HG03095 (cell line): Measurements from ENCODE around the gene HTR3D.
"Not testable (repeated sequence)": the region's sequence is repeated elsewhere in the genome, so short reads cannot be mapped to it uniquely, and the experiment has no call there.

ENCODE experiments used
- ATAC-seq: cut with Tn5 transposase; IDR thresholded peaks from one replicate; pipeline ENCODE4 v1.9.1; 2021; ENCODE audit warnings: moderate library complexity; ENCODE audit not compliant: unreplicated experiment

HTR3D gene

DNA sequence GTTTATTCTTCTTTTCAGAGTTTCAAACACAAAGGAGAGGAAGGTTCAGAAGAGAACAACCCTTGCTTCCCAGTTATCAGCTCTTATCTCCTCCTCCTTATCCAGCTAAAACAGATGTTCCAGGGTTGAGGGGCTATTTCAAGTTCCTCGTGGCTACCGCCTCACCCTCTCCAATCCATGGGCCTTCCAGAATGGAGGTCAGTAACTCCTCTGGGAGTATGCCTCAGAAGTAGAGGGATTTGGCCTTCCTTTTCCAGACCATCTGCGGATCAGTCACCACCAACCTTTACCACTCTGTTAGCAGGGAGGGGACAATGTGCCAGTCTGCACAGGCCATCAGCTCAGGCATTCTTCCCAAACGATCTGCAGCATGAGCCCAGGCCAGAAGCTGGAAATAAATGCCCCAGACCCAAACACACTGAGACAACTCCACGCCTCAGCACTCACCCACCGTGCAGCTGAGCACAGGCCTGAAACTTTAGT, 36.1 kb downstream of the HTR3D start:
- ATAC-seq = no peak

DNA sequence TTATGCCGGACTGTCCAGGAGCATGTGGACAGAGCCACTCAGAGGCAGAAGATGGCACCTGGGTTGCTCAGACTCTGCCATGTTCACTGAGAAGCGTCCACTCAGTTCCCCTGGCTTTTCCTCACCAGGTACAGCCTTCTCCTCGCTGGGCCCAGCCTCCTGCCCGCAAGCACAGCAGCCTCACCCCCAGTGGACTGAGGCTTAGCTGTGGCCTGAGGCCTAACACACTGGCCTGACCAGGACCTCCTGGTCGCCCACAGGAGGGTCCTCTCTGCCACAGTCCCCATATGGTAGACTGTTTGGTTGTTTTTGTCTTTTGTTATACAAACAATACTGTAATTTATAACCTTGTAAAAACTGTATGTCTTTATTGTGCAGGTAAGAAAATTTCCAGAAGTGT, 36.8 kb downstream of the HTR3D start:
- ATAC-seq = no peak

GRCh38 chr3:184071142-184071541, 39.6 kb downstream of the HTR3D start:
- not testable (repeated sequence) for ATAC-seq

DNA sequence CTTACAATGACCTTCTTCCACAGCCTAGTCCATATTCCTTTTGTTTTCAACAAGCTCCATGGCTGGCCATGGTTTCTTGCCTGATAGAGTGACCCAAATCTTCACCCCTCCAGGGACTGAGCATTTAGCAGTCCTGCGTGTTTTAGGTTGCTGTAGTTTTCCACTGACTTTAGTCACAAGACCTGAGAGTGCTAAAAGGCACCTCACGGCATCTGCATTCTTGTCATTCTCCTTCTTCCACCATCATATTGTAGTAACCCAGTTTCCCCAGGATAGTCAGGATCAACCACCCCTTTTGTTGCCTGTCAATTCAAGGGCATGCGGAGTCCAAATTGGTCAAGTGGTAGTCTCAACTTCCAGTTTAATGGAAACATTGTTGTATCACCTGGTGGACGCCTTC, 42.1 kb downstream of the HTR3D start:
- ATAC-seq = no peak

DNA sequence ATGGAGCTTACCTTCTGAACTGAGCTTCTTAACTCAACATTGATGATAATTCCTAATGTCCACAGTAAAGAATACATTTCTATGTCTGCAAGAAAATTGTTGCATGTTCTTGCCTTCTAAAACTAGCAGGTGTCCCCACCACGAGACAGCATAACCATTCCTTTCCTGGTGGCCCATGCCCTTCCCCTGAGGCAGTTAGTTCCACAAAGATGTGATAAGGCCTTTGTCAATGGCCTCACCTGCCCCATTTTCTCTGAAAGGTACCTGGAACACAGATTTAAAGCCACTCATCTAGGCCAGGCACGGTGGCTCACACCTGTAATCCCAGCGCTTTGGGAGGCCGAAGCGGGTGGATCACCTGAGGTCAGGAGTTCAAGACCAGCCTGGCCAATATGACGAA, 44.4 kb downstream of the HTR3D start:
- ATAC-seq = no peak

GRCh38 chr3:184077881-184078280, 46.3 kb downstream of the HTR3D start:
- no peak for ATAC-seq

DNA sequence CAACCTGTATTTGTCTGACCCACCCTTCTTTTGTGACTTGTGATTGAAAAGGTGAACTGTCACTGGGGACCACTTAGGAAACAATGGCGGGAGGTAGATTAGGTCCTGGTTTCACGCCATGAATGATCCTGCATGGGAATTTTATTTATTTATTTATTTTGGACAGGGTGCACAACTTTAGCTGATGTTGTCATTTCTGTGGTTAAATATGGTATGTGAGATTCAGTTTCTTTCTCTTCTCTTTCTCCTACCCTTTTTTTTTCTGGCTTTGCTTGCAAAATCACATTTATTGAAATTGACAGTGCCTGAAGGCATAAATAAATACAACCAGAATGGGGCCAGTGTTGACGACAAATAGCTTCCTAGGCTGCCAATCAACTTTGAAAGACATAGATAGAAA, 47.3 kb downstream of the HTR3D start:
- ATAC-seq = no peak

GRCh38 chr3:184081116-184081830, 49.7 kb downstream of the HTR3D start:
- no peak for ATAC-seq

DNA sequence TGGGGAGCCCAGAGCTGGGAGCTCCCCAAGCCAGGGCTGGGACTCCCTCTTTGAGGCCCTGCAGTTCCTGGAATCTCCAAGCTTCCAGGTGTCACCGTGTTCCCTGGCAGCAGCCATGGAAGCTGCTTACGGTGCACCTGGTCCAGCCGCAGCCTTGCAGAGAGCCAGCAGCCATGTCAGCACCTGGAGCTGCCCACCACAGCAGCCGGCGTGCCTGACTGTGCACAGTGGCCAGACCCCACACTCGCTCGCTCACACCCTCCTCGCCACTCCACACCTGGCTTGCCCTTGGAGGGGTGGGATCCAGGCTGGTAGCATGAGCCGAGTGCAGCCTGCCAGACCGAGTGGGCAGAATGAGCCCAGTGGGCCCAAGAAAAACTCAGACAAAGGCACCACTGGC, 50.5 kb downstream of the HTR3D start:
- no peak for ATAC-seq

DNA sequence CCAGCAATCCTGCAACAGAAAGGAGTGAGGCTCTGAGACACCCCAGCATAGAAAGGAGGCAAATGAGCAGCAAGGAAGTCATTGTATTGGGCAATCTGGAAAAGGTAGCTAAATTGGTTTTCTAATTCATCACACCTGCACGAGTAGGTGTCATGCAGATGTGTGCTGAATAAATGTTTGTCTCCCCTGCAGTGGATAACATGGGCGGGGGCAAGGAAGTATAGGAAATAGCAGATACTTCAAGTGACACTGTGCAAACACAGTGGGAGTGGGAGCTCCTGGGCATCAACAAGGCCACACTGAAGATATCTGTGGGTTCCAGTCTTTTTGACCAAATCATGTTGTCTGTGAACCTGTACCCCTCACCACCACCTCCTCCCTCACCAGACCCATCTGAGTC, 50.9 kb downstream of the HTR3D start:
- no peak for ATAC-seq

GRCh38 chr3:184085389-184085852, 53.9 kb downstream of the HTR3D start:
- no peak for ATAC-seq
